ENCODE data around the gene DPM2. TPM values are rescaled to one million over a fixed set of nuclear protein-coding genes. Genes with fewer than 3 reads are reported as not detected.
A peak's percentile ranks its signal among the peaks of the same experiment; 100 is the strongest.

The DPM2 gene
- total RNA-seq, 1 experiment from 2014 or later, result 56.1 TPM

GRCh38 chr9:127981559-127982121, 44.0 kb upstream of the DPM2 start (continued):
- TF ChIP-seq ZNF425 (CRISPR knock-in tag; conservative IDR thresholded peaks at IDR 0.05) (no peak), NFATC4 (CRISPR knock-in tag; IDR thresholded peaks at IDR 0.05) (no peak), IRF2 (CRISPR knock-in tag; IDR thresholded peaks at IDR 0.05; ENCODE audit: borderline replicate concordance, low read depth) (no peak), CDX4 (CRISPR knock-in tag; IDR thresholded peaks at IDR 0.05; ENCODE audit: borderline replicate concordance) (no peak), MXD4 (CRISPR knock-in tag; IDR thresholded peaks at IDR 0.05; ENCODE audit: borderline replicate concordance) (no peak)

GRCh38 chr9:127980706-127981558, 43.3 kb upstream of the DPM2 start, which contains the start of gene EEIG1:
TSS of gene EEIG1 (minus strand) at chr9:127980989. CDS start at chr9:127980137, 852 bp downstream.
- Mint-ChIP-seq H3K36me3 (no peaks in the 10 kb centered on the region), H3K4me3 (peak within 1 kb of the TSS; percentile 95), H3K9me3 (no peaks in the 10 kb centered on the region), H3K27ac (peak within 1 kb of the TSS; percentile 97), H3K4me1 (peaks cover 54% of the 10 kb centered on the region), H3K27me3 (ENCODE audit: low read depth) (no peaks in the 10 kb centered on the region)
- ATAC-seq (peak; percentile 91), DNase-seq (ENCODE audit: low spot score) (peak; percentile 98)
- ChIA-PET CTCF (interaction anchor here (1.3 to 14.8 kb wide), 4 partner anchors 26 to 137 kb away, joined by 4 to 156 read pairs (median 12); no protein-coding TSS in a partner anchor), POLR2A (interaction anchor here (0.6 to 1.4 kb wide), 7 partner anchors 15 to 49 kb away, joined by 3 to 7 read pairs (median 3); no protein-coding TSS in a partner anchor)
- no peak for TF ChIP-seq ZMAT4 (CRISPR knock-in tag; IDR thresholded peaks at IDR 0.05)
- no peak for TF ChIP-seq EMX1 (CRISPR knock-in tag; IDR thresholded peaks at IDR 0.05)
- peak; percentile 74 for TF ChIP-seq NFYB (CRISPR knock-in tag; conservative IDR thresholded peaks at IDR 0.05; ENCODE audit: low read depth)
- TF ChIP-seq ARID4B (CRISPR knock-in tag; IDR thresholded peaks at IDR 0.05; ENCODE audit: borderline replicate concordance), result no peak
- TF ChIP-seq JUN (CRISPR knock-in tag; IDR thresholded peaks at IDR 0.05), result no peak
- peak; percentile 88 for TF ChIP-seq SP1 (CRISPR knock-in tag; conservative IDR thresholded peaks at IDR 0.05)
- no peak for TF ChIP-seq TEAD4 (CRISPR knock-in tag; IDR thresholded peaks at IDR 0.05)
- TF ChIP-seq ZNF423 (CRISPR knock-in tag; IDR thresholded peaks at IDR 0.05), result peak; percentile 59; the same call in 1 of the 2 replicates
- TF ChIP-seq ETV6 (CRISPR knock-in tag; IDR thresholded peaks at IDR 0.05), result no peak
- TF ChIP-seq HMGXB4 (CRISPR knock-in tag; IDR thresholded peaks at IDR 0.05), result 0 out of 2 replicates have a peak, but pooled peaks have one; percentile 2
- no peak for TF ChIP-seq ZNF532 (CRISPR knock-in tag; IDR thresholded peaks at IDR 0.05; ENCODE audit: borderline replicate concordance)
- no peak for TF ChIP-seq OVOL2 (CRISPR knock-in tag; IDR thresholded peaks at IDR 0.05; ENCODE audit: borderline replicate concordance)
- no peak for TF ChIP-seq SMAD4 (CRISPR knock-in tag; IDR thresholded peaks at IDR 0.05)
- no peak for TF ChIP-seq ZNF317 (CRISPR knock-in tag; IDR thresholded peaks at IDR 0.05; ENCODE audit: borderline replicate concordance, low read depth)
- no peak for TF ChIP-seq MLX (CRISPR knock-in tag; IDR thresholded peaks at IDR 0.05)
